ENCODE data around the gene TAGLN. TPM values are rescaled to one million over a fixed set of nuclear protein-coding genes. Genes with fewer than 3 reads are reported as not detected.

Gene TAGLN
- total RNA-seq, 1 experiment from 2014 or later = 71.5 TPM

DNA sequence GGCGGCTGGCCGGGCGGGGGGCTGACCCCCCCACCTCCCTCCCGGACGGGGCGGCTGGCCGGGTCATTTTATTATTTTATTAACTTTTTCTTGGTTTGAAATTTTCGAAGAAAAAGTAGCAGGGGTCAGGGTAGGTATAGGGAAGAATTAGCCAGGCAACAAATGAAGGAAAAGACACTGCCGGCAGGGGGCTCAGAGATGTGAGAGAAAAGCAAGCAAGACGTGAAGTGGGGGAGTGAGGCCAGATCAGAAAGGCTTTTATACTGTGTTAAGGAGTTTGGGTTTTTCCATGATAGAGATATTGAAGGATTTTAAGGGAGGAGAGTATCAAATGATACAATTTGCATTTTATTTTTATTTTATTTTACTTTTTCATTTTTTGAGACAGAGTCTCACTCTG, 52.3 kb downstream of the TAGLN start (continued):
- TF ChIP-seq, protein P1, sequence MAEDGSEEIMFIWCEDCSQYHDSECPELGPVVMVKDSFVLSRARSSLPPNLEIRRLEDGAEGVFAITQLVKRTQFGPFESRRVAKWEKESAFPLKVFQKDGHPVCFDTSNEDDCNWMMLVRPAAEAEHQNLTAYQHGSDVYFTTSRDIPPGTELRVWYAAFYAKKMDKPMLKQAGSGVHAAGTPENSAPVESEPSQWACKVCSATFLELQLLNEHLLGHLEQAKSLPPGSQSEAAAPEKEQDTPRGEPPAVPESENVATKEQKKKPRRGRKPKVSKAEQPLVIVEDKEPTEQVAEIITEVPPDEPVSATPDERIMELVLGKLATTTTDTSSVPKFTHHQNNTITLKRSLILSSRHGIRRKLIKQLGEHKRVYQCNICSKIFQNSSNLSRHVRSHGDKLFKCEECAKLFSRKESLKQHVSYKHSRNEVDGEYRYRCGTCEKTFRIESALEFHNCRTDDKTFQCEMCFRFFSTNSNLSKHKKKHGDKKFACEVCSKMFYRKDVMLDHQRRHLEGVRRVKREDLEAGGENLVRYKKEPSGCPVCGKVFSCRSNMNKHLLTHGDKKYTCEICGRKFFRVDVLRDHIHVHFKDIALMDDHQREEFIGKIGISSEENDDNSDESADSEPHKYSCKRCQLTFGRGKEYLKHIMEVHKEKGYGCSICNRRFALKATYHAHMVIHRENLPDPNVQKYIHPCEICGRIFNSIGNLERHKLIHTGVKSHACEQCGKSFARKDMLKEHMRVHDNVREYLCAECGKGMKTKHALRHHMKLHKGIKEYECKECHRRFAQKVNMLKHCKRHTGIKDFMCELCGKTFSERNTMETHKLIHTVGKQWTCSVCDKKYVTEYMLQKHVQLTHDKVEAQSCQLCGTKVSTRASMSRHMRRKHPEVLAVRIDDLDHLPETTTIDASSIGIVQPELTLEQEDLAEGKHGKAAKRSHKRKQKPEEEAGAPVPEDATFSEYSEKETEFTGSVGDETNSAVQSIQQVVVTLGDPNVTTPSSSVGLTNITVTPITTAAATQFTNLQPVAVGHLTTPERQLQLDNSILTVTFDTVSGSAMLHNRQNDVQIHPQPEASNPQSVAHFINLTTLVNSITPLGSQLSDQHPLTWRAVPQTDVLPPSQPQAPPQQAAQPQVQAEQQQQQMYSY (CRISPR knock-in tag; IDR thresholded peaks at IDR 0.05) = no peak
- TF ChIP-seq ZNF121 (CRISPR knock-in tag; IDR thresholded peaks at IDR 0.05) (no peak), ESRRA (CRISPR knock-in tag; IDR thresholded peaks at IDR 0.05; ENCODE audit: borderline replicate concordance) (no peak), ZNF671 (CRISPR knock-in tag; IDR thresholded peaks at IDR 0.05) (no peak)

DNA sequence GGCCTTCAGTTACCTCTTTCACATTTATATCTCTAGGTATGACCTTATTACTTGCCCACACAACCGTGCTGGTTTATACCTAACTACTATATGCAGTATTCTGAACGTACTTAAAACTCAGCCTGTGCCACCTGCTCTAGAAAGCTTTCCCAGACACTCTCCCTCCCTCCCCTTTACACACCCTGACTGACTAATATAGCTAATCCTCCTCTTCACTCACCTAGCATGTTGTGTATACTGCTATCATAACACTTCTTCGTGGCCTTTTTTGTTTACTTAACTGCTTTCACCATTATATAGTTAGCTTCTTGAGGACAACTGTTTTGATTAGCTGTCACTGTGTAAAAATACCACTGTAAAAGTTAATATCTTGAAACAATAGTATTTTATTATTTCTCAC, 56.8 kb downstream of the TAGLN start:
- Mint-ChIP-seq H3K4me1 (no peaks in the 10 kb centered on the region), H3K27ac (no peak overlapping the region), H3K4me3 (no peak overlapping the region), H3K27me3 (ENCODE audit: low read depth) (no peaks in the 10 kb centered on the region), H3K36me3 (peaks cover 29% of the 10 kb centered on the region), H3K9me3 (no peaks in the 10 kb centered on the region)
- CTCF ChIA-PET = no interaction called here
- POLR2A ChIA-PET = no interaction called here
- no peak for DNase-seq (ENCODE audit: low spot score)
- no peak for ATAC-seq
- TF ChIP-seq ZNF232 (CRISPR knock-in tag; IDR thresholded peaks at IDR 0.05) (no peak), NFYB (CRISPR knock-in tag; conservative IDR thresholded peaks at IDR 0.05; ENCODE audit: low read depth) (no peak), NFE2L1 (CRISPR knock-in tag; IDR thresholded peaks at IDR 0.05) (no peak), GTF2I (CRISPR knock-in tag; conservative IDR thresholded peaks at IDR 0.05) (no peak), ZNF396 (CRISPR knock-in tag; IDR thresholded peaks at IDR 0.05; ENCODE audit: borderline replicate concordance) (no peak), CREM (CRISPR knock-in tag; IDR thresholded peaks at IDR 0.05) (no peak), TEAD1 (CRISPR knock-in tag; IDR thresholded peaks at IDR 0.05) (no peak), ZNF317 (CRISPR knock-in tag; IDR thresholded peaks at IDR 0.05; ENCODE audit: borderline replicate concordance, low read depth) (no peak), ATF1 (CRISPR knock-in tag; IDR thresholded peaks at IDR 0.05) (no peak), ZNF416 (CRISPR knock-in tag; IDR thresholded peaks at IDR 0.05) (no peak)
- TF ChIP-seq, protein P2, sequence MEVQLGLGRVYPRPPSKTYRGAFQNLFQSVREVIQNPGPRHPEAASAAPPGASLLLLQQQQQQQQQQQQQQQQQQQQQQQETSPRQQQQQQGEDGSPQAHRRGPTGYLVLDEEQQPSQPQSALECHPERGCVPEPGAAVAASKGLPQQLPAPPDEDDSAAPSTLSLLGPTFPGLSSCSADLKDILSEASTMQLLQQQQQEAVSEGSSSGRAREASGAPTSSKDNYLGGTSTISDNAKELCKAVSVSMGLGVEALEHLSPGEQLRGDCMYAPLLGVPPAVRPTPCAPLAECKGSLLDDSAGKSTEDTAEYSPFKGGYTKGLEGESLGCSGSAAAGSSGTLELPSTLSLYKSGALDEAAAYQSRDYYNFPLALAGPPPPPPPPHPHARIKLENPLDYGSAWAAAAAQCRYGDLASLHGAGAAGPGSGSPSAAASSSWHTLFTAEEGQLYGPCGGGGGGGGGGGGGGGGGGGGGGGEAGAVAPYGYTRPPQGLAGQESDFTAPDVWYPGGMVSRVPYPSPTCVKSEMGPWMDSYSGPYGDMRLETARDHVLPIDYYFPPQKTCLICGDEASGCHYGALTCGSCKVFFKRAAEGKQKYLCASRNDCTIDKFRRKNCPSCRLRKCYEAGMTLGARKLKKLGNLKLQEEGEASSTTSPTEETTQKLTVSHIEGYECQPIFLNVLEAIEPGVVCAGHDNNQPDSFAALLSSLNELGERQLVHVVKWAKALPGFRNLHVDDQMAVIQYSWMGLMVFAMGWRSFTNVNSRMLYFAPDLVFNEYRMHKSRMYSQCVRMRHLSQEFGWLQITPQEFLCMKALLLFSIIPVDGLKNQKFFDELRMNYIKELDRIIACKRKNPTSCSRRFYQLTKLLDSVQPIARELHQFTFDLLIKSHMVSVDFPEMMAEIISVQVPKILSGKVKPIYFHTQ (CRISPR knock-in tag; IDR thresholded peaks at IDR 0.05) = no peak
- TF ChIP-seq, protein P3, sequence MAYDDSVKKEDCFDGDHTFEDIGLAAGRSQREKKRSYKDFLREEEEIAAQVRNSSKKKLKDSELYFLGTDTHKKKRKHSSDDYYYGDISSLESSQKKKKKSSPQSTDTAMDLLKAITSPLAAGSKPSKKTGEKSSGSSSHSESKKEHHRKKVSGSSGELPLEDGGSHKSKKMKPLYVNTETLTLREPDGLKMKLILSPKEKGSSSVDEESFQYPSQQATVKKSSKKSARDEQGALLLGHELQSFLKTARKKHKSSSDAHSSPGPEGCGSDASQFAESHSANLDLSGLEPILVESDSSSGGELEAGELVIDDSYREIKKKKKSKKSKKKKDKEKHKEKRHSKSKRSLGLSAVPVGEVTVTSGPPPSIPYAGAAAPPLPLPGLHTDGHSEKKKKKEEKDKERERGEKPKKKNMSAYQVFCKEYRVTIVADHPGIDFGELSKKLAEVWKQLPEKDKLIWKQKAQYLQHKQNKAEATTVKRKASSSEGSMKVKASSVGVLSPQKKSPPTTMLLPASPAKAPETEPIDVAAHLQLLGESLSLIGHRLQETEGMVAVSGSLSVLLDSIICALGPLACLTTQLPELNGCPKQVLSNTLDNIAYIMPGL (CRISPR knock-in tag; IDR thresholded peaks at IDR 0.05) = no peak
- TF ChIP-seq, protein P4, sequence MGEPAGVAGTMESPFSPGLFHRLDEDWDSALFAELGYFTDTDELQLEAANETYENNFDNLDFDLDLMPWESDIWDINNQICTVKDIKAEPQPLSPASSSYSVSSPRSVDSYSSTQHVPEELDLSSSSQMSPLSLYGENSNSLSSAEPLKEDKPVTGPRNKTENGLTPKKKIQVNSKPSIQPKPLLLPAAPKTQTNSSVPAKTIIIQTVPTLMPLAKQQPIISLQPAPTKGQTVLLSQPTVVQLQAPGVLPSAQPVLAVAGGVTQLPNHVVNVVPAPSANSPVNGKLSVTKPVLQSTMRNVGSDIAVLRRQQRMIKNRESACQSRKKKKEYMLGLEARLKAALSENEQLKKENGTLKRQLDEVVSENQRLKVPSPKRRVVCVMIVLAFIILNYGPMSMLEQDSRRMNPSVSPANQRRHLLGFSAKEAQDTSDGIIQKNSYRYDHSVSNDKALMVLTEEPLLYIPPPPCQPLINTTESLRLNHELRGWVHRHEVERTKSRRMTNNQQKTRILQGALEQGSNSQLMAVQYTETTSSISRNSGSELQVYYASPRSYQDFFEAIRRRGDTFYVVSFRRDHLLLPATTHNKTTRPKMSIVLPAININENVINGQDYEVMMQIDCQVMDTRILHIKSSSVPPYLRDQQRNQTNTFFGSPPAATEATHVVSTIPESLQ (CRISPR knock-in tag; IDR thresholded peaks at IDR 0.05) = no peak
- TF ChIP-seq, protein P5, sequence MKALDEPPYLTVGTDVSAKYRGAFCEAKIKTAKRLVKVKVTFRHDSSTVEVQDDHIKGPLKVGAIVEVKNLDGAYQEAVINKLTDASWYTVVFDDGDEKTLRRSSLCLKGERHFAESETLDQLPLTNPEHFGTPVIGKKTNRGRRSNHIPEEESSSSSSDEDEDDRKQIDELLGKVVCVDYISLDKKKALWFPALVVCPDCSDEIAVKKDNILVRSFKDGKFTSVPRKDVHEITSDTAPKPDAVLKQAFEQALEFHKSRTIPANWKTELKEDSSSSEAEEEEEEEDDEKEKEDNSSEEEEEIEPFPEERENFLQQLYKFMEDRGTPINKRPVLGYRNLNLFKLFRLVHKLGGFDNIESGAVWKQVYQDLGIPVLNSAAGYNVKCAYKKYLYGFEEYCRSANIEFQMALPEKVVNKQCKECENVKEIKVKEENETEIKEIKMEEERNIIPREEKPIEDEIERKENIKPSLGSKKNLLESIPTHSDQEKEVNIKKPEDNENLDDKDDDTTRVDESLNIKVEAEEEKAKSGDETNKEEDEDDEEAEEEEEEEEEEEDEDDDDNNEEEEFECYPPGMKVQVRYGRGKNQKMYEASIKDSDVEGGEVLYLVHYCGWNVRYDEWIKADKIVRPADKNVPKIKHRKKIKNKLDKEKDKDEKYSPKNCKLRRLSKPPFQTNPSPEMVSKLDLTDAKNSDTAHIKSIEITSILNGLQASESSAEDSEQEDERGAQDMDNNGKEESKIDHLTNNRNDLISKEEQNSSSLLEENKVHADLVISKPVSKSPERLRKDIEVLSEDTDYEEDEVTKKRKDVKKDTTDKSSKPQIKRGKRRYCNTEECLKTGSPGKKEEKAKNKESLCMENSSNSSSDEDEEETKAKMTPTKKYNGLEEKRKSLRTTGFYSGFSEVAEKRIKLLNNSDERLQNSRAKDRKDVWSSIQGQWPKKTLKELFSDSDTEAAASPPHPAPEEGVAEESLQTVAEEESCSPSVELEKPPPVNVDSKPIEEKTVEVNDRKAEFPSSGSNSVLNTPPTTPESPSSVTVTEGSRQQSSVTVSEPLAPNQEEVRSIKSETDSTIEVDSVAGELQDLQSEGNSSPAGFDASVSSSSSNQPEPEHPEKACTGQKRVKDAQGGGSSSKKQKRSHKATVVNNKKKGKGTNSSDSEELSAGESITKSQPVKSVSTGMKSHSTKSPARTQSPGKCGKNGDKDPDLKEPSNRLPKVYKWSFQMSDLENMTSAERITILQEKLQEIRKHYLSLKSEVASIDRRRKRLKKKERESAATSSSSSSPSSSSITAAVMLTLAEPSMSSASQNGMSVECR (CRISPR knock-in tag; IDR thresholded peaks at IDR 0.05; ENCODE audit: borderline replicate concordance) = no peak
- TF ChIP-seq, protein P6, sequence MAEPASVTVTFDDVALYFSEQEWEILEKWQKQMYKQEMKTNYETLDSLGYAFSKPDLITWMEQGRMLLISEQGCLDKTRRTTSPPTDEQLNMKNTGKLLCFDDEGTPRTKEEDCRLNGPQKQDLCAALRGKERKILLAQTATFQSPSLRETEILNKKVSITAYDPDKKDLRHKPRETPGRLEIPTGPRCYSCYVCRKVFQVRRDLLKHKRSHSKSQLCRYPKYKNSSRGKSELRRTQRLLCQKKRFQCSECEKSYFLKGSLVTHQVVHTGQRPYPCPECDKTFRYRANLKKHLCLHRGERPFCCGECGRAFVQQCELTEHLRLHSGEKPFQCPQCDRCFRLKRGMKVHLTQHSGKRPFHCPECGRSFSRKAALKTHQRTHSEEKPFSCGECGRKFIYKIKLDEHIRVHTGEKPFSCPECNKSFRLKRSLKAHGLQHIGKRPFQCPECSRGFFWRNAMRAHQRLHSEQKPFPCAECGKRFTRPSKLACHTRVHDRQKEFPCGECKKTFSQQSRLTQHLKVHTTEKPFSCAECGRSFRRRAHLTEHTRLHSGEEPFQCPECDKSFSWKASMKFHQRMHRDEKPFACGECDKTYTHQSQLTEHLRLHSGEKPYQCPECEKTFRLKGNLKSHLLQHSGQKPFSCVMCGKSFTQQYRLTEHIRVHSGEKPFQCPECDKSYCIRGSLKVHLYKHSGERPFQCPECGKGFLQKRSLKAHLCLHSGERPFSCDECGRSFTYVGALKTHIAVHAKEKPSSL (CRISPR knock-in tag; conservative IDR thresholded peaks at IDR 0.05) = no peak
- TF ChIP-seq, protein P7, sequence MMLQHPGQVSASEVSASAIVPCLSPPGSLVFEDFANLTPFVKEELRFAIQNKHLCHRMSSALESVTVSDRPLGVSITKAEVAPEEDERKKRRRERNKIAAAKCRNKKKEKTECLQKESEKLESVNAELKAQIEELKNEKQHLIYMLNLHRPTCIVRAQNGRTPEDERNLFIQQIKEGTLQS (CRISPR knock-in tag; conservative IDR thresholded peaks at IDR 0.05) = no peak

Data from WTC11 (cell line).